Stomach (tissue), 4 donors: ENCODE results near the gene PPP2R5B.

ENCODE experiments used
- CTCF ChIP-seq, 7 experiments: fragments of 450-650 bp in 4 of 7; fragments of 200-600 bp in 3 of 7; sonication (generic) in 3 of 7; IDR thresholded peaks; one replicate each; pipeline ENCODE4 v1.5.1; 2016 to 2019; ENCODE audit warnings: antibody characterized with exemption in 7 of 7, control low read depth in 2 of 7, mild to moderate bottlenecking in 1 of 7
- EP300 ChIP-seq: sonication (generic); formaldehyde crosslinking; IDR thresholded peaks from one replicate; pipeline ENCODE4 v1.6.1; 2017; ENCODE audit warnings: antibody characterized with exemption
- POLR2A ChIP-seq, 4 donors: fragments of 450-650 bp; IDR thresholded peaks; one replicate each; pipeline ENCODE4 v1.6.1; 2016; ENCODE audit warnings: antibody characterized with exemption in 4 of 4, control low read depth in 2 of 4, mild to moderate bottlenecking in 1 of 4, moderate library complexity in 1 of 4
- POLR2AphosphoS5 ChIP-seq, 3 donors: sonication (generic); formaldehyde crosslinking; IDR thresholded peaks; one replicate each; pipeline ENCODE4 v1.6.1; 2016; ENCODE audit warnings: antibody characterized with exemption in 3 of 3

GRCh38 chr11:64882243-64882642 is 42.2 kb upstream of the PPP2R5B start:
- TF ChIP-seq CTCF (IDR thresholded peaks at IDR 0.05): no peak
- no peak for TF ChIP-seq POLR2AphosphoS5 (IDR thresholded peaks at IDR 0.05)
- TF ChIP-seq POLR2A (IDR thresholded peaks at IDR 0.05): no peak
- TF ChIP-seq EP300: no peak
